ENCODE data around the gene PDE6B. TPM values are rescaled to one million over a fixed set of nuclear protein-coding genes. Genes with fewer than 3 reads are reported as not detected.

The PDE6B gene
- total RNA-seq, 1 experiment from 2014 or later = 10.8 TPM

DNA sequence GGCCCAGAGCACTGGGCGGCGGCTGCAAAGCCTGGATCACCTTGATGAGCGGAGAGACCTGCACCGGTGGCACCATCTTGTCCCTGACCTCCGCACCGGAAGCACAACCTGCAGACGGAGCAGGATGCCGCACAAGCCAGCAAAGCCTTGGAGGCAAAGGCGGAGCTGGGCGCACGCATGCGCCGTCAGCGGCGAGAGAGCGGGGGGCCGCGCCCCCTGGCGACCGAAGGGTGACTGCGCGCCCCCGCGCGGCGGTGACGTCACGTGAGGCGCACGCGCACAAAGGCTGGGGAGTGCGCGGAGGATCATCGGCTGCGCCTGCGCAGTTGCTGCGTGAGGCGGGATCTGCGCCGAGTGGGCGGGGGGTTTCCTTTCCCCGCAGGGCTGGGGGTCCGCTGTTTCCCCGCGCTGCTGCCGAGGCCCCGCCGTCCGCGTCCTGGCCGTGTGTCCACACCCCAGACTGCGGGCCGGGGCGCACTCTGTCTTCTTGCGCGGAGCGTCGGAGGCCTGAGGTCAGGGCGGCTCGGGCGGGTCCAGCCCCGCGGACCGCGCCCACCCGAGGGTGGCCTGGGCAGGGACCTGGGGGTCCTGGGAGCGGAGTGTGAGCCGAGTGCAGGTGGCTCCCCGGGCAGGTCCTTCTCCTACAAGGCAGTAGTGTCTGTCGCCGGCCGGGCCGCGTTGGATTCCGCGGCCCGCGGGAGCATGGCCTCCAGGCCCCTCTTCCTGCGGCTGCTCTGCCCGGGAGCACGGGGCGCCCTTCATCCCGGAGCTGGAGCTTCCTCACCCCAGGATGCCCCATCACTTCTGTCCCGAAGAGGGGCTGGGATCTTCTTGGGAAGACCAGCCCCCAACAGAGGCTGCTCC, 49.0 kb downstream of the PDE6B start, which contains the start of the genes ATP5ME and MYL5:
TSS of gene ATP5ME (minus strand) at position 105 of the 864 bp plus-strand sequence. CDS start at position 76, 29 bp downstream.
TSS of gene MYL5 (plus strand) at position 371 of the 864 bp plus-strand sequence. CDS start 3,485 bp downstream, outside the sequence.
- Histone ChIP-seq H3K56ac (ENCODE audit: insufficient read length, low read depth, low read length) (peak within 1 kb of the TSS; percentile 85), H3K9me3 (ENCODE audit: control insufficient read depth, low read depth, low read length) (no peaks in the 10 kb centered on the region), H3K27ac (ENCODE audit: insufficient read length, low read depth, low read length) (no peak within 1 kb of the TSS), H3K4me2 (ENCODE audit: insufficient read depth, insufficient read length, low read length) (peak within 1 kb of the TSS; percentile 96), H3K79me2 (ENCODE audit: insufficient read depth, low read length) (peaks cover 5% of the 10 kb centered on the region; the same call in 1 of the 2 replicates), H2BK15ac (ENCODE audit: low read depth, low read length) (no peak within 1 kb of the TSS), H3K27me3 (ENCODE audit: insufficient read depth, low read length) (no peaks in the 10 kb centered on the region), H3K14ac (ENCODE audit: insufficient read depth, low read length) (peak within 1 kb of the TSS; percentile 84), H2AK5ac (ENCODE audit: insufficient read length, low read length) (no peak within 1 kb of the TSS), H4K5ac (ENCODE audit: insufficient read length, low read depth, low read length) (peak within 1 kb of the TSS; percentile 64), H3K4me1 (ENCODE audit: insufficient read depth, low read length) (0 out of 2 replicates have a peak, but pooled peaks cover 3% of the 10 kb centered on the region), H3K9ac (ENCODE audit: extremely low read depth, insufficient read length, low read length) (peak within 1 kb of the TSS; percentile 92), H4K91ac (ENCODE audit: insufficient read length, low read depth, low read length) (no peak within 1 kb of the TSS), H2BK120ac (ENCODE audit: low read depth, low read length, poor library complexity, severe bottlenecking) (no peak within 1 kb of the TSS), H4K20me1 (ENCODE audit: control insufficient read depth, insufficient read depth, insufficient read length) (peaks cover 4% of the 10 kb centered on the region), H3K4ac (ENCODE audit: low read depth, low read length) (no peak within 1 kb of the TSS; the same call in 1 of the 2 replicates), H3T11ph (ENCODE audit: low read length) (no peak within 1 kb of the TSS), H3K23me2 (ENCODE audit: insufficient read length, low read depth, low read length, poor library complexity, severe bottlenecking) (peaks cover 14% of the 10 kb centered on the region), H2BK5ac (ENCODE audit: insufficient read length, low read length) (no peak within 1 kb of the TSS), H2BK12ac (ENCODE audit: insufficient read length, low read depth, low read length) (no peak within 1 kb of the TSS), H3K23ac (ENCODE audit: insufficient read length, low read depth, low read length) (no peak within 1 kb of the TSS), H2BK20ac (ENCODE audit: low read depth, low read length, poor library complexity, severe bottlenecking) (no peak within 1 kb of the TSS), H3K79me1 (ENCODE audit: insufficient read depth, low read depth, low read length, poor library complexity, severe bottlenecking) (peaks cover 3% of the 10 kb centered on the region), H2AFZ (ENCODE audit: low read length) (no peak within 1 kb of the TSS), H4K8ac (replicated peaks; ENCODE audit: insufficient read length, low read depth, low read length) (peak within 1 kb of the TSS; percentile 25), H3K18ac (ENCODE audit: insufficient read length, low read depth, low read length) (peak within 1 kb of the TSS; percentile 86)
- peak within 1 kb of the TSS; percentile 44 to 98 (median 90); a peak in 6 of 7 replicates for H3K27ac Mint-ChIP-seq
- H3K36me3 Mint-ChIP-seq (ENCODE audit: insufficient read depth in 1 of 3, low read depth in 3 of 3) = peaks cover 21 to 31% (median 29%) of the 10 kb centered on the region in 3 experiments
- H3K4me1 Mint-ChIP-seq = peaks cover 6 to 11% of the 10 kb centered on the region in 2 experiments
- peak; percentile 97 for DNase-seq
- peaks cover 8% of the 10 kb centered on the region for H3K27me3 Mint-ChIP-seq (ENCODE audit: low read depth)
- TF ChIP-seq, protein P1, sequence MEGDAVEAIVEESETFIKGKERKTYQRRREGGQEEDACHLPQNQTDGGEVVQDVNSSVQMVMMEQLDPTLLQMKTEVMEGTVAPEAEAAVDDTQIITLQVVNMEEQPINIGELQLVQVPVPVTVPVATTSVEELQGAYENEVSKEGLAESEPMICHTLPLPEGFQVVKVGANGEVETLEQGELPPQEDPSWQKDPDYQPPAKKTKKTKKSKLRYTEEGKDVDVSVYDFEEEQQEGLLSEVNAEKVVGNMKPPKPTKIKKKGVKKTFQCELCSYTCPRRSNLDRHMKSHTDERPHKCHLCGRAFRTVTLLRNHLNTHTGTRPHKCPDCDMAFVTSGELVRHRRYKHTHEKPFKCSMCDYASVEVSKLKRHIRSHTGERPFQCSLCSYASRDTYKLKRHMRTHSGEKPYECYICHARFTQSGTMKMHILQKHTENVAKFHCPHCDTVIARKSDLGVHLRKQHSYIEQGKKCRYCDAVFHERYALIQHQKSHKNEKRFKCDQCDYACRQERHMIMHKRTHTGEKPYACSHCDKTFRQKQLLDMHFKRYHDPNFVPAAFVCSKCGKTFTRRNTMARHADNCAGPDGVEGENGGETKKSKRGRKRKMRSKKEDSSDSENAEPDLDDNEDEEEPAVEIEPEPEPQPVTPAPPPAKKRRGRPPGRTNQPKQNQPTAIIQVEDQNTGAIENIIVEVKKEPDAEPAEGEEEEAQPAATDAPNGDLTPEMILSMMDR (conservative IDR thresholded peaks at IDR 0.05) = peak; percentile 98
- peak within 1 kb of the TSS; percentile 93 to 96 for H3K4me3 Mint-ChIP-seq
- WGBS (ENCODE audit: extremely low coverage, insufficient read length, low lambda C conversion rate) = no CpG with 5 or more reads among the region's 84 CpGs
- H3K9me3 Mint-ChIP-seq = no peaks in the 10 kb centered on the region; a peak in 1 of 5 replicates

Data from H9 (cell line).